RCC 7860 (cell line): ENCODE measurements around the gene DENND2C.

Source experiments
- DNase-seq: peaks from one replicate; pipeline ENCODE4 v3.0.0-alpha.2; 2015; ENCODE audit warnings: low spot score
- FAIRE-seq: peaks from 2 replicates; lab custom pipeline; 2012; peaks lifted over from hg19 to GRCh38; lab: Jason Lieb, UNC

Gene DENND2C

GRCh38 chr1:114677691-114678090, 7.8 kb upstream of the DENND2C start:
- no peak for FAIRE-seq
- no peak for DNase-seq

- DNase-seq = no peak
- no peak for FAIRE-seq
These were observed 6.3 kb upstream of the DENND2C start for GRCh38 chr1:114676115-114676514.

GRCh38 chr1:114671939-114672275, 2.1 kb upstream of the DENND2C start:
- DNase-seq (no peak), FAIRE-seq (no peak)

- peak; percentile 23 for FAIRE-seq
- DNase-seq = no peak
These were observed 1.4 kb upstream of the DENND2C start for GRCh38 chr1:114671011-114671938.

- no peak for FAIRE-seq
- peak; percentile 68 for DNase-seq
These were observed 498 bp upstream of the DENND2C start for GRCh38 chr1:114670083-114671010.

- FAIRE-seq (no peak), DNase-seq (no peak)
These were observed 876 bp downstream of the DENND2C start for GRCh38 chr1:114668784-114669561.

- DNase-seq (no peak), FAIRE-seq (no peak)
These were observed 1.5 kb downstream of the DENND2C start for GRCh38 chr1:114668373-114668772.

GRCh38 chr1:114666954-114667353, 2.9 kb downstream of the DENND2C start:
- DNase-seq = no peak
- no peak for FAIRE-seq

GRCh38 chr1:114660238-114660637, 9.6 kb downstream of the DENND2C start:
- no peak for DNase-seq
- no peak for FAIRE-seq

GRCh38 chr1:114651893-114652292, 18.0 kb downstream of the DENND2C start:
- FAIRE-seq (no peak), DNase-seq (no peak)

GRCh38 chr1:114648503-114648902, 21.3 kb downstream of the DENND2C start:
- FAIRE-seq (no peak), DNase-seq (no peak)

- DNase-seq = no peak
- FAIRE-seq = no peak
These were observed 28.5 kb downstream of the DENND2C start for GRCh38 chr1:114641377-114641776.

- no peak for DNase-seq
- FAIRE-seq = no peak
These were observed 30.9 kb downstream of the DENND2C start for GRCh38 chr1:114638910-114639309.

- DNase-seq = no peak
- FAIRE-seq = no peak
These were observed 37.4 kb downstream of the DENND2C start for GRCh38 chr1:114632427-114632826.

- DNase-seq (no peak), FAIRE-seq (no peak)
These were observed 42.7 kb downstream of the DENND2C start for GRCh38 chr1:114627107-114627506.

GRCh38 chr1:114623364-114623763, 46.5 kb downstream of the DENND2C start:
- no peak for FAIRE-seq

GRCh38 chr1:114620419-114620818, 49.4 kb downstream of the DENND2C start:
- FAIRE-seq = no peak
- no peak for DNase-seq

More at GRCh38 chr1:114623364-114623763, 46.5 kb downstream of the DENND2C start:
- DNase-seq = no peak

- DNase-seq (no peak), FAIRE-seq (no peak)
These were observed 51.2 kb downstream of the DENND2C start for GRCh38 chr1:114618606-114619005.

- no peak for DNase-seq
- no peak for FAIRE-seq
These were observed 59.2 kb downstream of the DENND2C start for GRCh38 chr1:114610546-114611245.

- DNase-seq = no peak
- no peak for FAIRE-seq
These were observed 60.0 kb downstream of the DENND2C start for GRCh38 chr1:114609826-114610225.
